Measurements from ENCODE around the gene RPL15. TPM values are rescaled to one million over a fixed set of nuclear protein-coding genes. Genes with fewer than 3 reads are reported as not detected.

RPL15 gene
- total and polyA plus RNA-seq, 2 donors (not counting 1 experiment from before 2014, with no cell fraction given): 2,177 to 5,195 TPM

DNA sequence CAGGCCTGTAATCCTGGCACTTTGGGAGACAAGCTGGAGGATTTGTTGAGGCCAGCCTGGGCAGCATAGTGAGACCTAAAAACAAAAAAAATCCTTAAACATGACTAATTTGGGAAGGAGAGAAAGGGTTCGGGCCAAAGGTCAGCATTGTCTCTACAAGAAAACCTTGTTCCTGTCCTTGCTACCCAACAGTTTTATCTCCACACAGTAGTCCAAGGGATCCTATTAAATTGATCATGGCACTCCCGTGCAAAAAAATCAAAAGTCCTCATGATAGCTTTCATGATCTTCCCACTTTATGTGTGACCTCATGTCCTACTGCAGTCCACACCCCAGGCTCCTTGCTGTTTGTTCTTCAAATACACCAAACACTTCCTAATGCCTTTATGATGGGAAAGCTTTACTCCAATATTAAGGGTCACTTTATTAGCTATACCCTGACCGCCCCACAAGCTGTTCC lies 4.2 kb downstream of the RPL15 start:
- intact Hi-C loops (cut with micrococcal nuclease): no loop called here
- no peak overlapping the region for H3K4me3 Mint-ChIP-seq
- H3K4me1 Mint-ChIP-seq: peaks cover 40% of the 10 kb centered on the region
- no peak overlapping the region for H3K27ac Mint-ChIP-seq
- ChIA-PET POLR2A (interaction anchor here (0.6 to 1.0 kb wide), 2 partner anchors 9 to 783 kb away, joined by 3 to 4 read pairs; no protein-coding TSS in a partner anchor), CTCF (no interaction called here)
- no peak overlapping the region for H3K4me3 ChIP-seq (ENCODE audit: control extremely low read depth in 1 of 5, extremely low read depth in 1 of 5, insufficient read depth in 1 of 5, low read depth in 2 of 5, low read length in 4 of 5)
- H3K79me2 ChIP-seq (ENCODE audit: control insufficient read depth, insufficient read depth, low read length): peaks cover 19% of the 10 kb centered on the region
- no peak overlapping the region for H2AFZ ChIP-seq (ENCODE audit: insufficient read depth, low read depth, low read length, poor library complexity, severe bottlenecking)
- H3K9me3 Mint-ChIP-seq (ENCODE audit: insufficient read depth): no peaks in the 10 kb centered on the region
- DNase-seq: no peak
- no peak for ATAC-seq (ENCODE audit: low read depth)
- H3K27ac ChIP-seq (ENCODE audit: low read length in 2 of 2): peak overlapping the region in 1 of 2 donors; percentile 27
- peaks cover 5 to 48% of the 10 kb centered on the region in 2 experiments for H3K36me3 ChIP-seq (replicated peaks in 1 of 2; ENCODE audit: control extremely low read depth in 1 of 2, control insufficient read depth in 1 of 2, extremely low read depth in 1 of 2, insufficient read depth in 2 of 2, low read length in 1 of 2)
- H3K27me3 Mint-ChIP-seq: no peaks in the 10 kb centered on the region
- no peak overlapping the region for H3K9ac ChIP-seq (ENCODE audit: low read length)
- H3K27me3 ChIP-seq (replicated peaks in 1 of 4; ENCODE audit: control extremely low read depth in 1 of 4, control insufficient read depth in 3 of 4, insufficient read depth in 4 of 4, low read length in 3 of 4): no peaks in the 10 kb centered on the region
- H4K20me1 ChIP-seq (ENCODE audit: control insufficient read depth, insufficient read depth, low read length, poor library complexity, severe bottlenecking): peaks cover 39% of the 10 kb centered on the region
- H3K4me1 ChIP-seq (ENCODE audit: control insufficient read depth in 2 of 2, insufficient read depth in 2 of 2, low read length in 2 of 2): peaks cover 28 to 29% of the 10 kb centered on the region in 2 donors
- H3K9me3 ChIP-seq (ENCODE audit: control extremely low read depth in 1 of 3, control insufficient read depth in 2 of 3, insufficient read depth in 1 of 3, low read length in 2 of 3): no peaks in the 10 kb centered on the region
- WGBS (ENCODE audit: insufficient coverage): 100% methylated on average over 1 of the region's 3 CpGs
- H3K4me2 ChIP-seq (replicated peaks; ENCODE audit: low read depth, low read length, poor library complexity, severe bottlenecking): no peak overlapping the region
- no peak for TF ChIP-seq EZH2 (IDR thresholded peaks at IDR 0.05; ENCODE audit: borderline replicate concordance, insufficient read depth, low read depth, low read length, poor library complexity, severe bottlenecking)
- TF ChIP-seq, protein P1, sequence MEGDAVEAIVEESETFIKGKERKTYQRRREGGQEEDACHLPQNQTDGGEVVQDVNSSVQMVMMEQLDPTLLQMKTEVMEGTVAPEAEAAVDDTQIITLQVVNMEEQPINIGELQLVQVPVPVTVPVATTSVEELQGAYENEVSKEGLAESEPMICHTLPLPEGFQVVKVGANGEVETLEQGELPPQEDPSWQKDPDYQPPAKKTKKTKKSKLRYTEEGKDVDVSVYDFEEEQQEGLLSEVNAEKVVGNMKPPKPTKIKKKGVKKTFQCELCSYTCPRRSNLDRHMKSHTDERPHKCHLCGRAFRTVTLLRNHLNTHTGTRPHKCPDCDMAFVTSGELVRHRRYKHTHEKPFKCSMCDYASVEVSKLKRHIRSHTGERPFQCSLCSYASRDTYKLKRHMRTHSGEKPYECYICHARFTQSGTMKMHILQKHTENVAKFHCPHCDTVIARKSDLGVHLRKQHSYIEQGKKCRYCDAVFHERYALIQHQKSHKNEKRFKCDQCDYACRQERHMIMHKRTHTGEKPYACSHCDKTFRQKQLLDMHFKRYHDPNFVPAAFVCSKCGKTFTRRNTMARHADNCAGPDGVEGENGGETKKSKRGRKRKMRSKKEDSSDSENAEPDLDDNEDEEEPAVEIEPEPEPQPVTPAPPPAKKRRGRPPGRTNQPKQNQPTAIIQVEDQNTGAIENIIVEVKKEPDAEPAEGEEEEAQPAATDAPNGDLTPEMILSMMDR (IDR thresholded peaks at IDR 0.05): no peak

DNA sequence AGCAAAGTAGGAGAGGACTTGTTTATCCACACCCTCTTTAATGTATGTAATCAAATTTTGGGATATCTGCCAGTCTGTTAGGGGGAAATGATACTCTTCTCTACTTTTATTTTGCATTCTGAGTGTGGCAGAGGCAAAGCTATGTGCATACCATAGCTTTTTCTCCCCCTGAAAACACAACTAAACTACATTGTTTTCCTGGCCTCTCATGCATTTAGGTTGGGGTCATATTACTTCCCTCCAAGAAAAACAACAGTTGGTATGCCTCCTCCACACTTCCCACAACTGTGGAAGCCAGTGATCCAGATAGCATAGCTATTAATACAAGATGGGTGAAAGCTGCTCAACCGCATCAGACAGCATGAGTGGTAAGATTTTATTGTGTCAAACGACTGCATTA lies 6.9 kb downstream of the RPL15 start:
- no peaks in the 10 kb centered on the region for H3K27me3 ChIP-seq (replicated peaks in 1 of 4; ENCODE audit: control extremely low read depth in 1 of 4, control insufficient read depth in 3 of 4, insufficient read depth in 4 of 4, low read length in 3 of 4)
- CTCF ChIA-PET: interaction anchor here (1.9 kb wide), 1 partner anchor 14 kb away, joined by 4 read pairs; no protein-coding TSS in a partner anchor
- H3K27ac ChIP-seq (ENCODE audit: low read length in 2 of 2): no peak overlapping the region
- no peak overlapping the region for H3K4me3 ChIP-seq (ENCODE audit: control extremely low read depth in 1 of 5, extremely low read depth in 1 of 5, insufficient read depth in 1 of 5, low read depth in 2 of 5, low read length in 4 of 5)
- no CpG with 5 or more reads among the region's 2 CpGs for WGBS (ENCODE audit: insufficient coverage)
- ATAC-seq (ENCODE audit: low read depth): no peak
- H3K9ac ChIP-seq (ENCODE audit: low read length): no peak overlapping the region
- H2AFZ ChIP-seq (ENCODE audit: insufficient read depth, low read depth, low read length, poor library complexity, severe bottlenecking): no peak overlapping the region
- Mint-ChIP-seq H3K27ac (no peak overlapping the region), H3K9me3 (ENCODE audit: insufficient read depth) (no peaks in the 10 kb centered on the region), H3K27me3 (no peaks in the 10 kb centered on the region), H3K4me3 (no peak overlapping the region), H3K4me1 (peaks cover 20% of the 10 kb centered on the region)
- no peak overlapping the region for H3K4me2 ChIP-seq (replicated peaks; ENCODE audit: low read depth, low read length, poor library complexity, severe bottlenecking)
- no peaks in the 10 kb centered on the region for H3K79me2 ChIP-seq (ENCODE audit: control insufficient read depth, insufficient read depth, low read length)
- no peaks in the 10 kb centered on the region for H3K9me3 ChIP-seq (ENCODE audit: control extremely low read depth in 1 of 3, control insufficient read depth in 2 of 3, insufficient read depth in 1 of 3, low read length in 2 of 3)
- peaks cover 21% of the 10 kb centered on the region for H4K20me1 ChIP-seq (ENCODE audit: control insufficient read depth, insufficient read depth, low read length, poor library complexity, severe bottlenecking)
- peaks cover 4 to 36% of the 10 kb centered on the region in 2 experiments for H3K36me3 ChIP-seq (replicated peaks in 1 of 2; ENCODE audit: control extremely low read depth in 1 of 2, control insufficient read depth in 1 of 2, extremely low read depth in 1 of 2, insufficient read depth in 2 of 2, low read length in 1 of 2)
- no peak for TF ChIP-seq EZH2 (IDR thresholded peaks at IDR 0.05; ENCODE audit: borderline replicate concordance, insufficient read depth, low read depth, low read length, poor library complexity, severe bottlenecking)
- TF ChIP-seq, protein P1 (IDR thresholded peaks at IDR 0.05): no peak
- DNase-seq: no peak
- peaks cover 17 to 18% of the 10 kb centered on the region in 2 donors for H3K4me1 ChIP-seq (ENCODE audit: control insufficient read depth in 2 of 2, insufficient read depth in 2 of 2, low read length in 2 of 2)
- intact Hi-C loops (cut with micrococcal nuclease): no loop called here
- POLR2A ChIA-PET: interaction anchor here (0.6 kb wide), 1 partner anchor 117 kb away, joined by 3 read pairs; no protein-coding TSS in a partner anchor
